Measurements from ENCODE around the gene SMIM21.

Gene SMIM21

GRCh38 chr18:75427603-75428002 lies at the start of gene SMIM21:
SMIM21 (minus strand) TSS chr18:75427703; CDS start chr18:75427563, 140 bp downstream.
- DNase-seq, result no peak

- no peak for DNase-seq
These were observed 47.7 kb upstream of the SMIM21 start for GRCh38 chr18:75475228-75475627.

- DNase-seq, result no peak
These were observed 46.8 kb upstream of the SMIM21 start for GRCh38 chr18:75474332-75474731.

GRCh38 chr18:75473316-75473715 lies 45.8 kb upstream of the SMIM21 start:
- DNase-seq, result no peak

- no peak for DNase-seq
These were observed 45.4 kb upstream of the SMIM21 start for GRCh38 chr18:75472906-75473305.

GRCh38 chr18:75472396-75472795 lies 44.9 kb upstream of the SMIM21 start:
- no peak for DNase-seq

GRCh38 chr18:75471850-75472249 lies 44.3 kb upstream of the SMIM21 start:
- no peak for DNase-seq

GRCh38 chr18:75467851-75468250 lies 40.3 kb upstream of the SMIM21 start:
- DNase-seq, result no peak

- DNase-seq, result no peak
These were observed 39.8 kb upstream of the SMIM21 start for GRCh38 chr18:75467281-75467795.

GRCh38 chr18:75464356-75464755 lies 36.9 kb upstream of the SMIM21 start:
- DNase-seq, result no peak

GRCh38 chr18:75462178-75462832 lies 34.8 kb upstream of the SMIM21 start:
- DNase-seq, result no peak

GRCh38 chr18:75456199-75456631 lies 28.7 kb upstream of the SMIM21 start:
- DNase-seq, result no peak

- DNase-seq, result no peak
These were observed 28.0 kb upstream of the SMIM21 start for GRCh38 chr18:75455249-75456198.

GRCh38 chr18:75454022-75454795 lies 26.7 kb upstream of the SMIM21 start:
- DNase-seq, result no peak

- no peak for DNase-seq
These were observed 23.4 kb upstream of the SMIM21 start for GRCh38 chr18:75450906-75451305.

- no peak for DNase-seq
These were observed 14.4 kb upstream of the SMIM21 start for GRCh38 chr18:75441896-75442295.

- no peak for DNase-seq
These were observed 11.8 kb upstream of the SMIM21 start for GRCh38 chr18:75439348-75439747.

- no peak for DNase-seq
These were observed 11.4 kb upstream of the SMIM21 start for GRCh38 chr18:75438891-75439290.

GRCh38 chr18:75437979-75438378 lies 10.5 kb upstream of the SMIM21 start:
- DNase-seq, result no peak

GRCh38 chr18:75433098-75433497 lies 5.6 kb upstream of the SMIM21 start:
- no peak for DNase-seq

- no peak for DNase-seq
These were observed 2.5 kb upstream of the SMIM21 start for GRCh38 chr18:75429975-75430374.

- DNase-seq, result no peak
These were observed 987 bp upstream of the SMIM21 start for GRCh38 chr18:75428490-75428889.

GRCh38 chr18:75422341-75422910 lies 5.1 kb downstream of the SMIM21 start:
- DNase-seq, result no peak
